IgD-negative memory B cell (primary cell): ENCODE measurements around the gene STK31. TPM values are rescaled to one million over a fixed set of nuclear protein-coding genes. Genes with fewer than 3 reads are reported as not detected.
"Not testable (repeated sequence)": the region's sequence is repeated elsewhere in the genome, so short reads cannot be mapped to it uniquely, and the experiment has no call there.

ENCODE experiments used
- H3K27ac Mint-ChIP-seq, 3 donors: one replicate each; pipeline ENCODE4 v1.8.0; 2020 to 2022; ENCODE audit warnings: mild to moderate bottlenecking in 3 of 3, mixed read lengths in 3 of 3, moderate library complexity in 1 of 3
- H3K27me3 Mint-ChIP-seq: one replicate; pipeline ENCODE4 v1.8.0; 2021; ENCODE audit warnings: mixed read lengths
- H3K36me3 Mint-ChIP-seq: one replicate; pipeline ENCODE4 v1.8.0; 2020; ENCODE audit warnings: mild to moderate bottlenecking, mixed read lengths
- H3K4me1 Mint-ChIP-seq, 3 donors: one replicate each; pipeline ENCODE4 v1.8.0; 2020 to 2022; ENCODE audit warnings: mixed read lengths in 3 of 3, mild to moderate bottlenecking in 1 of 3
- H3K4me3 Mint-ChIP-seq, 4 donors: one replicate each; pipeline ENCODE4 v1.8.0; 2020 to 2022; ENCODE audit warnings: mild to moderate bottlenecking in 4 of 4, mixed read lengths in 4 of 4, moderate library complexity in 3 of 4
- H3K9me3 Mint-ChIP-seq, 3 donors: one replicate each; pipeline ENCODE4 v1.8.0; 2020 to 2021; ENCODE audit warnings: mixed read lengths in 3 of 3, mild to moderate bottlenecking in 1 of 3
- polyA plus RNA-seq: library from polyadenylated mRNA; unstranded; fragments of 300-500 nt; fragmentation: Illumina TruSeq; gene quantifications from one replicate; pipeline ENCODE4 v1.2.3, GENCODE V29; 2021

STK31 gene
- polyA plus RNA-seq, 1 donor from 2014 or later, result not detected

DNA sequence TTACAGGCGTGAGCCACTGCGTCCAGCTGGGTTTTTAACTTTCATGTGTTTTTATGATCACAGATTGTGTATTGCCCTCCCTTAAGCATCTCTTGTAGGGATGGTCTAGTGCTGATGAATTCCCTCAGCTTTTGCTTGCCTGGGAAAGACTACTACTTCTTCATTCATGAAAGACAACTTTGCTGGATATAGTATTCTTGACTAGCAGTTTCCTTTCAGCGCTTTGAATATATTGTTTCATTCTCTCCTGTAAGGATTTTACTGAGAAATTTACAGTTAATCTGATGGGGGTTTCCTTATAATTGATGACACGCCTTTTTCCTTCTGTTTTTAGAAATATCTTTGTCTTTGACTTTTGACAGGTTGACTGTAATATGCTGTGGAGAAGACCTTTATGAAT, 33.2 kb downstream of the STK31 start:
- peaks cover 0 to 1% (median 0%) of the 10 kb centered on the region in 3 donors for H3K4me1 Mint-ChIP-seq
- no peak overlapping the region for H3K27ac Mint-ChIP-seq
- no peak overlapping the region for H3K4me3 Mint-ChIP-seq
- peaks cover 6 to 19% (median 18%) of the 10 kb centered on the region in 3 donors for H3K9me3 Mint-ChIP-seq
- peaks cover 6% of the 10 kb centered on the region for H3K36me3 Mint-ChIP-seq
- no peaks in the 10 kb centered on the region for H3K27me3 Mint-ChIP-seq

DNA sequence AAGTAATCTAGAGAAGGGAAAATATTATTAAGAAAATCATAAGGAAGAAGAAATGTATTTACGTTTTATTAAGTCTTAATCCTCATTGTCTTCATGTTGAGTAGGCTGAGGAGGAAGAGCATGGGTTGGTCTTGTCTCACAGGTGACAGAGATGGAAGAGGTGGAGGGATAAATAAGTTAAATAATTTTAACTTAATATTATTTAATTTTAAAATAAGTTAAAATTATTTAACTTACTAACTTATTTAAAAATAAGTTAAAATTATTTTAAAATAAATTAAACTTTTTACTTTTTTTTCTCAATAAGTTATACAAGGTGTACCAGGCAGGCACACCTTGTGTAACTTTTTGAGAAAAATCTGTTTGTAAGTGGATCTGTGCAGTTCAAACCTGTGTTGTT, 36.6 kb downstream of the STK31 start:
- Mint-ChIP-seq H3K36me3 (peaks cover 6% of the 10 kb centered on the region), H3K4me1 (peaks cover 0 to 1% (median 0%) of the 10 kb centered on the region in 3 donors), H3K9me3 (peaks cover 10 to 21% (median 19%) of the 10 kb centered on the region in 3 donors), H3K27ac (no peak overlapping the region), H3K27me3 (no peaks in the 10 kb centered on the region), H3K4me3 (no peak overlapping the region)

DNA sequence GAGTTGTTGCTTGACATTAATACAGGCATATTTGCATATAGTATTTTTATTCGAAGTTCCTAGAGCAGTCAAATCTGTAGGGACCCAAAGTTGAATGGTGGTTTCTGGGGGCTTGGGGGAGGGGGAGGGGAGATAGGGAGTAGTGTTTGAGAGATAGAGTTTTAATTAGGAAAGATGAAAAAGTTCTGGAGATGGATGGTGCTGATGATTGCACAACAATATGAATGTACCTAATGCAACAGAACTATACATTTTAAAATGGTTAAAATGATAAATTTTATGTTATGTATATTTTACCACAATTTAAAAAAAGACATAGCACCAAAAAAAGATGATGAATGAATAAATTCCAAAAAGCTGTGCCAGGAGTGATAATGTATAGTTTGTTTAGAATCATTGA, 41.8 kb downstream of the STK31 start:
- H3K27ac Mint-ChIP-seq, result no peak overlapping the region
- H3K9me3 Mint-ChIP-seq, result peaks cover 3 to 12% (median 7%) of the 10 kb centered on the region in 3 donors
- no peak overlapping the region for H3K4me3 Mint-ChIP-seq

DNA sequence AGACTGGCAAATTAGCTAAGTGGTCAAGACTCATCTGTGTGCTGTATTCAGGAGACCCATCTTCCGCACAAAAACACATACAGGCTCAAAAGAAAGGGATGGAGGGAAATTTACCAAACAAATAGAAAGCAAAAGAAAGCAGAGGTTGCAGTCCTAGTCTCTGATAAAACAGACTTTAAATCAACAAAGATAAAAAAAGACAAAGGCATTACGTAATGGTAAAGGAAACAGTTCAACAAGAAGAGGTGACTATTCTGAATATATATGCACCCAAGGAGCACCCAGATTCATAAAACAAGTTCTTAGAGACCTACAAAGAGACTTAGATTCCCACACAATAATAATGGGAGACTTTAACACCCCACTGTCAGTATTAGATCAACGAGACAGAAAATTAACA, 48.8 kb downstream of the STK31 start:
- H3K9me3 Mint-ChIP-seq, H3K27ac Mint-ChIP-seq, H3K36me3 Mint-ChIP-seq, H3K4me3 Mint-ChIP-seq, H3K4me1 Mint-ChIP-seq, H3K27me3 Mint-ChIP-seq: not testable (repeated sequence)

More for the DNA sequence above, 41.8 kb downstream of the STK31 start:
- Mint-ChIP-seq H3K36me3 (peaks cover 7% of the 10 kb centered on the region), H3K4me1 (no peaks in the 10 kb centered on the region), H3K27me3 (no peaks in the 10 kb centered on the region)

DNA sequence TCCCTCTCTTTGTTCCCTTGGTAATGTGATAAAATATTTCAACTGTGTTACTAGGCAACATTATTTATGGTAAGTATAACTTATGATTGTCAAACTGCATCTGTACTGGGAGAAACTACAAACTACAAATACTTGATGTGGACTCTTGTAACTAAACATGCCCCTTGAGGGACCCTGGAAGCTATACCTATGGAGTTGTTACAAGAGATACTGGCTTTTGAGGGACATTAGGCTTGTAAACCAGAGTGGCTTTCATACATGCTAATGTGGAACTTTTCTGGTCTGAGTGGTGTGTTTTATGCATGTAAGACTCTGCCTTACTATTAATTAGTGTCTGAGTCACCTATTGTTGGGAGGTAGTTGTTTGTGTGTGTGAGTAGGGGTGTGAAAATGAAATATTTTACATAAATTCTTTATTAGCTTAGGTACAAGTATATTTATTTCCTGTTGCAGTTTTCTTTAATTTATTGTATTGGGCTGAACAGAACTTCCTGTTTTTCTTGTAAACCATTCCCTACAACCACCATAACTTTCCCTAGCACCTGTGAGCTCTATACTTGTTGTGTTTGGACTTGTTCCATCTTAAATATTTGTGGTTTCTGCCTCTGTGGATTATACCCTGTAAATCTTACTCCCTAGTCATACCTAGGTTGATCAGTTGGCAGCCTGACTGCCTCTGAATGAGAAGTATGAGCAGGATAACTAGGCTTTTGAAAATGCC, 49.8 kb downstream of the STK31 start:
- Mint-ChIP-seq H3K36me3 (peaks cover 6% of the 10 kb centered on the region), H3K27me3 (no peaks in the 10 kb centered on the region), H3K4me1 (peaks cover 0 to 8% (median 4%) of the 10 kb centered on the region in 3 donors), H3K9me3 (peaks cover 0 to 2% (median 0%) of the 10 kb centered on the region in 3 donors), H3K4me3 (no peak overlapping the region), H3K27ac (peak overlapping the region in 1 of 3 donors; percentile 19)

DNA sequence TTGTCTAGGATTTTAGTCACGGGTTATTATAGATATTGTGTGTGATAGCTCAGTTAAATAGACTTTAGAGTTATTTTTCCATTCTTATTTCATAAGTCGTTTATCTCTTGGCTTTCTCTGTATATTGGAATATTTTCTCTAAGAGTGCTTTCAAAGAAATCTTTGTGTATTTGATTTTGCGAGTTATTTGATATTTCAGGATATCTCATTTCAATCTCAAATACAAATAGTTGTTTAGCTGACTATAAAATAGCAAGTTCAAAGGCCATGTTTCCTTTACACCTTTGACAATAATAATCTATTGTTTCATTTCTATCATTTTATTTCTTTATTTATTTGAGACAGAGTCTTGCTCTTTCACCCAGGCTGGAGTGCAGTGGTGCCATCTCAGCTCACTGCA, 55.9 kb downstream of the STK31 start:
- no peaks in the 10 kb centered on the region for H3K9me3 Mint-ChIP-seq
- H3K4me3 Mint-ChIP-seq, result no peak overlapping the region
- H3K27me3 Mint-ChIP-seq, result no peaks in the 10 kb centered on the region
- H3K27ac Mint-ChIP-seq, result no peak overlapping the region
- H3K4me1 Mint-ChIP-seq, result peaks cover 0 to 1% (median 1%) of the 10 kb centered on the region in 3 donors
- H3K36me3 Mint-ChIP-seq, result peaks cover 3% of the 10 kb centered on the region

DNA sequence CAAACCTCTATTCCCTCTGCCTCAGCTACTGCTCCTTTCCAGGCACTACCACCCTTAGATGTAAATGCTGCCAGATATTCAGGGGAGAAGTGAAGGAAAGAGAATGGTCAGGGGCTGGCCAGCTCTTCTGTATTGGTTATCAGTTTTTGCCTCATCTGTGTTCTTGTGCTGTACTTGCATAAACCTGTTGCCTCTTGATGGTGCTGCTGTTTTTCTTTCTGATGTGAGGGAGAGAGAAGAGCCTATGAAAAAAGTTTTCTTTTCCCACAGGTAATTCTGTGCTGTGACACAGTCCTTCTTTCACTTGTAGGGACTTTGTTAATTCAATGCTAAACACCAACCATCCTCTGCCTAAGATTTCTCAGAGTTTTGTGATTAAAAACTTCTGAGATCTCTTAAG, 57.5 kb downstream of the STK31 start:
- H3K4me3 Mint-ChIP-seq, result no peak overlapping the region
- H3K36me3 Mint-ChIP-seq, result peaks cover 2% of the 10 kb centered on the region
- no peaks in the 10 kb centered on the region for H3K9me3 Mint-ChIP-seq
- H3K27me3 Mint-ChIP-seq, result no peaks in the 10 kb centered on the region
- H3K27ac Mint-ChIP-seq, result no peak overlapping the region
- H3K4me1 Mint-ChIP-seq, result no peaks in the 10 kb centered on the region

DNA sequence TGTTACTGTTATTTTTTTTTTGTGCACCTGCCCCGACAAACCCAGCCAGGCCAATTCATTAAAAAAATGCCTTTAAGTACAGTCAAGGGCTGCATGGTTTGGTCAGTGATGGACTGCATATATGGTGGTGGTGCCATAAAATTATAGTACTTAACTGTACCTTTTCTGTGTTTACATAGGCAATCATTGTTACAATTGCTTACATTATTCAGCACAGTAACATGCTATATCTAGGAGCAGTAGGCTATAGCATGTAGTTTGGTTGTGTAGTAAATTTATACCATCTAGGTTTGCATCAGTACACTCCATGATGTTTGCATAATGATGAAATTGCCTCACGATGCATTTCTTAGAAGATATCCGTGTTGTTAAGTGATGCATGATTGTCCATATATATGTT, 58.0 kb downstream of the STK31 start:
- Mint-ChIP-seq H3K4me1 (no peaks in the 10 kb centered on the region), H3K36me3 (peaks cover 2% of the 10 kb centered on the region), H3K27me3 (no peaks in the 10 kb centered on the region), H3K4me3 (no peak overlapping the region), H3K27ac (no peak overlapping the region), H3K9me3 (peaks cover 0 to 3% (median 0%) of the 10 kb centered on the region in 3 donors)

DNA sequence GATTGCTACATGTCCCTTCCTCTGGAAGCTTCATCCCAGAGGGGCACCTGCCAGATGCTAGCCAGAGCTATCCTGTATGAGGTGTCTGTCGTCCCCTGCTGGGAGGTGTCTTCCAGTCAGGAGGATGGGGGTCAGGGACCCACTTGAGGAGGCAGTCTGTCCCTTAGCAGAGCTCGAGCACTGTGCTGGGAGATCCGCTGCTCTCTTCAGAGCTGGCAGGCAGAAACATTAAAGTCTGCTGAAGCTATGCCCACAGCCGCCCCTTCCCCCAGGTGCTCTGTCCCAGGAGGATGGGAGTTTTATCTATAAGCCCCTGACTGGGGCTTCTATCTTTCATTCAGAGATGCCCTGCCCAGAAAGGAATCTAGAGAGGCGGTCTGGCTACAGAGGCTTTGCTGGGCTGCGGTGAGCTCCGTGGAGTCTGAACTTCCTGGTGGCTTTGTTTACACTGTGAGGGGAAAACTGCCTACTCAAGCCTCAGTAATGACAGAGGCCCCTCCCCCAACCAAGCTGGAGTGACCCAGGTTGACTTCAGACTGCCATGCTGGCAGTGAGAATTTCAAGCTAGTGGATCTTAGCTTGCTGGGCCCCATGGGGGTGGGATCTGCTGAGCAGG, 69.3 kb downstream of the STK31 start:
- not testable (repeated sequence) for H3K27ac Mint-ChIP-seq, H3K27me3 Mint-ChIP-seq, H3K9me3 Mint-ChIP-seq, H3K36me3 Mint-ChIP-seq, H3K4me3 Mint-ChIP-seq, H3K4me1 Mint-ChIP-seq

DNA sequence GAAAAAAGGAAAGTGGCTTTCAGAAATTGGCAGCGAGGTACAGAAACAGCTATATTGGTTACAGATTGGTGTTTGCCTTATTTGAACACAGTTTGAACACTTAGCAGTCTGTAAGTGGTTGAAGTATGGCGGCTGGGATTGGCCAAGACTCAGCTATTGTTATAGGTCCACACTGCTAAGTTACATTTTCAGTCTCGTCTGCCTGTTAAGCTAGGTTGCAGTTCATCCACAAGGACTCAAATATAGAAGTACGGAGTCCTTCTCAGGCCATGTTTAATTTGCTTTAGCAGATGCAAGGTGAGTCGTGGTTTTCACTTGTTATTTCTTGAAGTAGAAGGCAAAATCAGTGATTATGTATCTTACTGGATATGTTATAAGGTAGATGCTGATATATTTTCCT, 73.1 kb downstream of the STK31 start:
- no peak overlapping the region for H3K4me3 Mint-ChIP-seq
- peaks cover 1% of the 10 kb centered on the region for H3K36me3 Mint-ChIP-seq
- no peaks in the 10 kb centered on the region for H3K9me3 Mint-ChIP-seq
- H3K4me1 Mint-ChIP-seq, result no peaks in the 10 kb centered on the region
- no peak overlapping the region for H3K27ac Mint-ChIP-seq
- H3K27me3 Mint-ChIP-seq, result no peaks in the 10 kb centered on the region

DNA sequence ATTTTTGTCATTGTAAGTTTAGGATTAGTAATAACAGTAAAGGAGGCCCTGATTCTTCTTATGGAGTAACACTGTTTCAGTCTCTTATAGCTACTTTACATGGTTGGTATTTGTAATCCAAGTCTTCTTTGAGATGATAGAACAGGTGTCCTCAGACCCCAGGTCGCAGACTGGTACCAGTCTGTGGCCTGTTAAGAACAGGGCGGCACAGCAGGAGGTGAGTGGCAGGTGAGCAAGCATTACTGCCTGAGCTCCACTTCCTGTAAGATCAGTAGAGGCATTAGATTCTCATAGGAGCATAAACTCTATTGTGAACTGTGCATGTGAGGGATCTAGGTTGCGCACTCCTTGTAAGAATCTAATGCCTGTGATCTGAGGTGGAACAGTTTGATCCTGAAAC, 77.3 kb downstream of the STK31 start:
- Mint-ChIP-seq H3K4me1 (no peaks in the 10 kb centered on the region), H3K36me3 (peaks cover 6% of the 10 kb centered on the region), H3K9me3 (no peaks in the 10 kb centered on the region), H3K27ac (no peak overlapping the region), H3K27me3 (no peaks in the 10 kb centered on the region), H3K4me3 (no peak overlapping the region)

DNA sequence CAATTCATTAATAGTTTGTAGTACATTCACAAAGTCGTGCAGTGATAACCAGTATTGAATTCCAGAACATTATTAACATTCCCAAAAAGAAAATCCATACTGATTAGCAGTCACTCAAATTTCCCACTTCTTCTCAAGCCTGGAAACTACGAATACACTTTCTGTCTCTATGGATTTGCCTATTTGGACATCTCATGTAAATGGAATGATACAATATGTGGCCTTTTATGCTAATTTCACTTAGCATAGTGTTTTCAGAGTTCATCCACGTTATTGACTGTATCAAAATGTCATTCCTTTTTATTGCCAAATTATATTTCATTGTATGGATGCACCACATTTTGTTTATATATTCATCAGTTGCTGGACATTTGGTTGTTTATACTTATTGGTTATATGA, 78.8 kb downstream of the STK31 start:
- H3K9me3 Mint-ChIP-seq, result peaks cover 3 to 6% (median 5%) of the 10 kb centered on the region in 3 donors
- peaks cover 6% of the 10 kb centered on the region for H3K36me3 Mint-ChIP-seq
- no peak overlapping the region for H3K27ac Mint-ChIP-seq
- no peaks in the 10 kb centered on the region for H3K4me1 Mint-ChIP-seq
- no peaks in the 10 kb centered on the region for H3K27me3 Mint-ChIP-seq
- H3K4me3 Mint-ChIP-seq, result no peak overlapping the region

DNA sequence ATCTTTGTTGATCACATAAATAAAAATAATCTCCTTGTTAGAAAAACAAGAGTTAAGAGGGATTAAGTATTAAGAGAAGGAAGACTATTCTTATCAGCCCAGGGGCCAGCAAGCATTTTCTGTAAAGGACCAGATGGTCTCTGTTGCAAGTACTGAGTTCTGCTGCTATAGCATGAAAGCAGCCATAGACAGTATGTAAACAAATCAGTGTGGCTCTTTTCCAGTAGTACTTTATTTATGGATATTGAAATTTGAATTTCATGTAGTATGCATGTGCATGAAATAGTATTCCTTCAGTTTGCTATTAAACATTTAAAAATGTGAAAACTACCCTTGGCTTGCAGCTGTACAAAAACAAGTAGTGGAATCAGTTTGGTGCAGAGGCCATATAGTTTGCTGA, 81.7 kb downstream of the STK31 start:
- peaks cover 2% of the 10 kb centered on the region for H3K27me3 Mint-ChIP-seq
- H3K9me3 Mint-ChIP-seq, result peaks cover 11 to 25% (median 24%) of the 10 kb centered on the region in 3 donors
- no peak overlapping the region for H3K4me3 Mint-ChIP-seq
- H3K4me1 Mint-ChIP-seq, result no peaks in the 10 kb centered on the region
- no peak overlapping the region for H3K27ac Mint-ChIP-seq
- peaks cover 8% of the 10 kb centered on the region for H3K36me3 Mint-ChIP-seq

DNA sequence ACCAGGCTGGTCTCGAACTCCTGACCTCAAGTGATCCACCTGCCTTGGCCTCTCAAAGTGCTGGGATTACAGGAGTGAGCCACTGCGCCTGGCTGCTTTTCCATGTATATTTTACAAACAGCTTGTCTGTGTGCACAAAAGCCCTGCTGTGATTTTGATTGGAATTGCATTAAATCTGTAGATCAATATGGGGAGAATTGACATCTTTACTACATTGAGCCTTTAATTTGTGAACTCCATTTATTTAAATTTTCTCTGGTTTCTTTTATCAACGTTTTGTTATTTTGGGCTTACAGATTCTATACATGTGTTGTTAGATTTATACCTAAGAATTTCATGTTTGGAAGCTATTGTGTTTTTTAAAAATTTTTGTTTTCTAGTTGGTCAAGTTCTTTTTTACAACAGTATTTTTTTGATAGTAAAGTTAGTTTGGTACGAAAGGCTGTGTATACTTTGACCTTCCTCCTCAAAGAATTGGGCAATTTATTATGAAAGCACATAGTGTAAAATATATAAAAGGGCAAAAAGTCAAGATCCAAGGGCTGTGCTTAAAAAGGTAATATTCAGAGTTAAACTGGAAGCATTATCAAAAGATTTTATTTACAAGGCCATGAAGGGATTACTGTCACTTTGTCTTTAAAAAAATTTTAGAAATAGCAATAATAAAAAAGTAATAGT, 92.8 kb downstream of the STK31 start:
- Mint-ChIP-seq H3K36me3 (no peaks in the 10 kb centered on the region), H3K4me1 (no peaks in the 10 kb centered on the region), H3K4me3 (no peak overlapping the region), H3K27me3 (no peaks in the 10 kb centered on the region), H3K9me3 (no peaks in the 10 kb centered on the region), H3K27ac (peak overlapping the region in 1 of 3 donors; percentile 32)

DNA sequence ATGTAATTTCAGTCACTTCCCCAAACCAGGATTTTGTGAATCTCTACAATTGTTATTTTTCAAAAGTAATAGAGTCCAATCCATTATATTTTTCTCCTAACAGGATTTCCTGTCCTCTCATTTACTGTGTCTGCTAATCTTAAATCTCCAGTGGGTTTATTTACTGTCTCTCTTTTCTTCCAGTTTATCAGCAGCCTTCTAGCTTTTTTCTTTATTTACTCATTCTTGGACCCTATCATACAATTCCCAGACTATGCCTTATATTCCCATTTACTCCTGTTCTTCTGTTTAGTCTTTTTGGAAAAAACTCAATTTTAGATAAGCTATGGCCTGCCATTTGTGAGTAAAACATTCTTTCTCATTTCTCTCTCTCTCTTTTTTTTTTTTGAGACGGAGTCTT, 94.7 kb downstream of the STK31 start:
- H3K27ac Mint-ChIP-seq, result no peak overlapping the region
- H3K27me3 Mint-ChIP-seq, result no peaks in the 10 kb centered on the region
- H3K4me1 Mint-ChIP-seq, result no peaks in the 10 kb centered on the region
- H3K4me3 Mint-ChIP-seq, result no peak overlapping the region
- peaks cover 0 to 3% (median 2%) of the 10 kb centered on the region in 3 donors for H3K9me3 Mint-ChIP-seq
- no peaks in the 10 kb centered on the region for H3K36me3 Mint-ChIP-seq
